HG02885 (cell line): Measurements from ENCODE around the gene AQP3.
A peak's percentile ranks its signal among the peaks of the same experiment; 100 is the strongest.
"Not testable (repeated sequence)": the region's sequence is repeated elsewhere in the genome, so short reads cannot be mapped to it uniquely, and the experiment has no call there.

Experiments
- ATAC-seq: cut with Tn5 transposase; IDR thresholded peaks from one replicate; pipeline ENCODE4 v1.9.1; 2021; ENCODE audit warnings: mild to moderate bottlenecking; ENCODE audit not compliant: unreplicated experiment, poor library complexity

AQP3 gene

DNA sequence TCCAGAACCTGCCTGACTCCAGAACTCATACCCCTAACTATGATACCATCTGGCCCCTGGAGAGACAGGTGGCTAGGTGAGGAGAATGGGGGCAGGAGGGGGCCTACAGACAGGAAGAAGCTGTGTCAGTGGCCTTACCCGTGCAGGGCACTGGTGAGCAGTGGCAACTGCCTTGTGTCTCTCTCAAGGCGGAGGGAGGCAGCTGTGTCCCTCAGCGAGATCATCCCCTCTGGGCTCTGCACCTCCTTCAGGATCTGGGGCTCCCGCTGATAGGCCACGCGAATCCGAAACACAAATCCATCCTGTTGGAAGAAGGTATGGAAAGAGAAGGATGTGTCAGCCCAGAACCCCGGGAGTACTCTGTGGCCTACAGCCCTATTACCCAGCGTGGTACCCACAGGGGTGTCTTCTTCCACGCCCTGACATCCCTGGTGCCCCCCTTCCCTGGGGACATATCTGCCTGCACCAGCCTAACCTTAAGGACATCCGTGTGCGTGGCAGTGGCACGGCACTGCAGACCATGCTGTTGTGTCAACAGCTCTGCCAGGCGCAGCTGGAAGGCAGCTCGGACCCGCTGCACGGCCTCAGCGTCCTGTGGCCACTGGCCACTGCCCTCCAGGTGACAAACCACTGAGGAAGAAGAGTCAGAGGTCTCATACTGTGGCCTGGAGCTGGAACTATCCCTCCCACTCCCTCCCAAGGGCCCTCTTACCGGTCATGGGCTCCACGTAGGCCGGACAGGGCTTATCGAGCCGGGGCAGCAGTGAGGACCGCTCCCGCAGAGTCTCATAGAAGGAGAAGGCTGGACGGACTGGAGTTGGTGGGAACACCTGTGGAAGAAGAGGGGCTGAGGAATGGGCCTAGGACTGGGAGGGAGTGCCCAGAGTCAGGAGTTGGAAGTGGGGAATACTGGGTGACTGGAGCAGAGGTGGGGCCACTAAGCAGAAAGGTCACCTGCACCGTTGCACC is 18.5 kb upstream of the AQP3 start:
- no peak for ATAC-seq

DNA sequence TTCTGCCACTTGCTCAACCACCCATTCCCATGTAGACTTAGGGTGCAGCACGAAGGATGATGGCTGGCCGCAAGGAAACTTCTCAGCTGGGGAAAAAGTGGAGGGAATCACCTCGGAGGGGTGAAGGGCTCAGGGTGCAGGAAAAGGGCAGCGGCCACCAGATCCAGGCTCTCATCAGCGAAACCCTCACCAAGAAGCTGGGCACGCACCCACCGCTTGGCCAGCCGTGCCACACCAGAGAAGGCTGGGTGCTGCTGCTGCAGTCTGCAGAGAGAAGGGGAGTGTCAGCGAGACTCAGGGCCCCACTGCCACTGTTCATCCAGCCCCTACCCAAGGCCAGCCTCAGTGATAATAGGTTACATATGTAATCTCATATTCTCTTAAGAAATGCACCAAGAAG is 17.7 kb upstream of the AQP3 start:
- no peak for ATAC-seq

DNA sequence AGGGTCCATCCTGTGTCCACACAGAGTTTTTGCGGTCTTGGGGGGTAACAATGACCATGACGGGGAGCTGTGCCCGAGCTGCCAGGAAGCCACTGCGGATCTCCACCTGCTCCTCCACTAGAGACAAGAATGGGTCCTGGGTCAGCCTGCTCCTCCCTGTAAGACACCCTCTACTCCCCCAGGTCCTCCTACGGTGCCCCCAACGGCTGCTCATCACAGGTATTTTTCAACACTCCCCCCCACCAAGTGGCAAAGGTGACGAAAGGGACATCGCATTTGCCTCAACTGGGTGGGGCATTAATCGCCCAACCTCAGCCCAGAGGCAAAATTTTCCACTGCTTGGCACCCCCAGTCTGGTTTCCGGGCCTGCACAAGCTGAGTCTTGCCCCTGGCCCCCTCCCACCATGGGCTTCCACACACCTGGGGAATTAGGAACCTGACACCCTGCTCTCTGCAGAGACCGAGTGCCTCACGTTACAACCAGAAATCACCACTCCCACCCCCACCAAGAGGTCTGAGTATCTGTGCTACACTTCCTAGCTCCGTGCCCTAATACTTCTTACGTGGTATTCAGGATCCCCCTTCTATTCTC is 16.7 kb upstream of the AQP3 start:
- ATAC-seq, result no peak

DNA sequence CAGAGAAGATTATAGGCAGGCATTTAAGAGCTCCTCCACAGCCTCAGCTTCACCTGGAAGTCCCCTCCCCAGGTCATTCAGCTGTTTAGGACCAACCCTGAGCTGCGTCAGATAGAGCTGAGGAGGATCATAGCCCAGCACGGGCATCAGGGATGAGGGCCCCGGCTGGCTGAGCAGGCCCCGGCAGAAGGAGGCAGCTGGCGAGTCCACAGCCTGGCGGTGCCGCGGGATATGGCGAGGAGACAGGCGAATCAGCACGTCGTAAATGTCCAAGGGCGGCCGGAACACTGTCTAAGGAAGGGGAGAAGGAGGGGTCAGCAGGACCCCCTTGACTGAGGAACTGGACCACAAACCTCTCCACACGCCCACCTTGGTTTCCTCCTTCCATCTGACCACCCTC is 15.8 kb upstream of the AQP3 start:
- ATAC-seq, result no peak

DNA sequence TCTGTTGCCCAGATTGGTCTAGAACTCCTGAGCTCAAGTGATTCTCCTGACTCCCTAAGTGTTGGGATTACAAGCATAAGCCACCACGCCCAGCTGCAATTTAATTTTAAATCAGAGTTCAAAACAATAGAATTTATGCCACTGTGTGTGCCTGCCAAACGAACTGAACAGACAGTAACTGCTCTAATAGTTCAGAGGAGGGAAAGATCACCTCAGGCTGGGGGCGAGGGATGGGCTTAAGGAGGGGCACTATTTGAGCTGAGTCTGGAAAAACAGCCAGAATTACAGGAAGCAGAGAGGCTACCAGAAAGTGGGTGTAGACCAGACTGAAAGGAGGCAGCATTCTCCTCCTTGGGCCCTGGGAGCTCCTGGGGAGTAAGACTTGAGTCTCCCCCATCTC is 14.1 kb upstream of the AQP3 start:
- ATAC-seq, result no peak

DNA sequence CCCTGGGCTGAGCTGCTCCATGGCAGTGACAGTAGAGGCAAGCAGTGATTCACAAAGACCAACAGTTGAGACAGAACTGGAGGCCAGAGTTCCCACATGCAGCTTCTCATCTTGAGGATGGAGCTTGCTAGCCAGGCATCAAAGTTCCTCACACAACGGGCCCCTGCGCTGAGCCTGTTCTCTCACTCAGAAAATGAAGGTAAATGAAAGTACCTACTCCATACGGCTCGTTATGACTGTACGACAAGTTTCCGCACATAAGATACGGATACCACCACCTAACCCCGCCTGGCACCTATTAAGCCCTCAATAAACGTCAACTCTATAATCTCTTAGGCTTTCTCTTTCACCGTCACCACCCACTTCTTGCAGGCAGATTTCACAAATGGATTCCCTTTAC is 13.5 kb upstream of the AQP3 start:
- ATAC-seq, result no peak

DNA sequence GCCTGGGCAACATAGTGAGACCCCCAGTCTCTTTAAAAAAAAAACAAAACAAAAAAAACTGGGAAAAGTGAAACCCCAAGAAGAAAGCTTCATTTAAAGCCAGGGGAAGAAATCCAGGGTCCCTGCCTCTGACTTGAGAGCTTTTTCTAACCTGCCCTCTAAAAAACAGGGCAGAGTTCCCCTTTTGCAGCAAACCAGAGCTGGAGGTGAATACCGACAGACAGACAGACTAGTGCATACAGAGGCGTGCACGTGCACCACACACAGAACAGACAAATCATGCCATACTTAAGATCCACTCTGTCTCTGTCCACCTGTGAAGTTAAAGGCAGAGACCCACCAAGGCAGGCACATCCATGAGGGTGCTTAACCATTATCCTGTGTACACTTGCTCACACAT is 11.7 kb upstream of the AQP3 start:
- no peak for ATAC-seq

DNA sequence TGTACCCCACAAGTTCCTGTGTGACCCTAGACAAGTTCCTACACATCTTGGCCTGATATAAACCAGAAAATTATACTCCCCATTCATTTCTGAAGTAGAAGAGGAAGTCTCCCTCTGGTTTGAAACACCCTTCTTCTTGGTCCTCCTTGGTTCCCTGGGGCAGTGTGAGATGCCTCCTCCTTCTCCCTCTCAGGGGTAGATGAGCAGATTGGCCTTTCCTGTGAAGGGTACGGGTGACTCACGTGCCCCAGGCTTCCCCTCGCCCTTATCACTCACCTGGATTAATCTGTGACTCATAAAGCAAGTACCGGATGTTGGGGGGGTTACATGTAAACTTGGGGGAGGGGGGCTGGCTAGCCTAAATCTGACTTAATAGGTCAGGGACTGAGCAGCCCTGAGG is 11.1 kb upstream of the AQP3 start:
- ATAC-seq, result no peak

DNA sequence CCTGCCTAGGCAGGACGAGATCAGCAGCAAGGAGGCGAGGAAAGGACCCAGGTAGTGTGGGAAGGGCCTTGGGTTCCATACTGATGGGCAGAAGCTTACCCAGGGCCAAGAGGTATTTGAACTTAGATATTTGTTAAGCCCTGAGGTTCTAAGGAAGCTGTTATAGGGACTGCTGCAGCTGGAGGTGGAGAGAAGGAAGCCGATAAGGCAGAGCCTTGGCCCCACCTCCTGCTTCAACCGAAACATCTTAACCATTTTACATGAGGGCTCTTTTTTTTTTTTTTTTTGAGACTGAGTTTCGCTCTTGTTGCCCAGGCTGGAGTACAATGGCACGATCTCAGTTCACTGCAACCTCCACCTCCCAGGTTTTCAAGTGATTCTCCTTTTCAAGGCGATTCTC is 8.6 kb upstream of the AQP3 start:
- ATAC-seq, result no peak

DNA sequence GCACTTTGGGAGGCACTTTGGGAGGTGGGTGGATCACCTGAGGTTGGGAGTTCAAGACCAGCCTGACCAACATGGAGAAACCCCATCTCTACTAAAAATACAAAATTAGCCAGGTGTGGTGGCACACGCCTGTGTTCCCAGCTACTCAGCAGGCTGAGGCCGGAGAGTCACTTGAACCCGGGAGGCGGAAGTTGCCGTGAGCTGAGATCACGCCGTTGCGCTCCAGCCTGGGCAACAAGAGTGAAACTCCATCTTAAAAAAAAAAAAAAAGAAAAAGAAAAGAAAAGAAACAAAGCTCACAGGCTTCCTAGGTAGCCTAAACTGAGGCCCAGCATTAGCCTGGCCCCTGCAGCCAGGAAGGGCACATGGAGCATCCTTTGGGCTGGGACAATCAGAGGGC is 8.1 kb upstream of the AQP3 start:
- not testable (repeated sequence) for ATAC-seq

DNA sequence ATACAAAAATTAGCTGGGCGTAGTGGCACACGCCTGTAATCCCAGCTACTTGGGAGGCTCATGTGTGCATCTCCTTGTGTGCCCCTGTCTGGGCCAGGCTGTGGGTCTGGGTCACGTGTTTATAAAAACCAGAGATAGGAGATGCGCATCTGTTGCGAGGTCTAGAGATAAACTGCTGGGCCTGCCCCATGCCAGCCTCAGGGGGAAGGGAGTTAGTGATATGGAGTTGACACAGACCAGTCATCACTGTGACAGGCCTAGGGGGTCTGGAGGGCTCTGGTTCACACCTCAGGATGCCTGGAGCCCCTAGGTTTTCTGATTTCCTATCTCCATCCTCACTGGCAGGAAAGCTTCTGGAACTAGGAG is 7.3 kb upstream of the AQP3 start:
- not testable (repeated sequence) for ATAC-seq

DNA sequence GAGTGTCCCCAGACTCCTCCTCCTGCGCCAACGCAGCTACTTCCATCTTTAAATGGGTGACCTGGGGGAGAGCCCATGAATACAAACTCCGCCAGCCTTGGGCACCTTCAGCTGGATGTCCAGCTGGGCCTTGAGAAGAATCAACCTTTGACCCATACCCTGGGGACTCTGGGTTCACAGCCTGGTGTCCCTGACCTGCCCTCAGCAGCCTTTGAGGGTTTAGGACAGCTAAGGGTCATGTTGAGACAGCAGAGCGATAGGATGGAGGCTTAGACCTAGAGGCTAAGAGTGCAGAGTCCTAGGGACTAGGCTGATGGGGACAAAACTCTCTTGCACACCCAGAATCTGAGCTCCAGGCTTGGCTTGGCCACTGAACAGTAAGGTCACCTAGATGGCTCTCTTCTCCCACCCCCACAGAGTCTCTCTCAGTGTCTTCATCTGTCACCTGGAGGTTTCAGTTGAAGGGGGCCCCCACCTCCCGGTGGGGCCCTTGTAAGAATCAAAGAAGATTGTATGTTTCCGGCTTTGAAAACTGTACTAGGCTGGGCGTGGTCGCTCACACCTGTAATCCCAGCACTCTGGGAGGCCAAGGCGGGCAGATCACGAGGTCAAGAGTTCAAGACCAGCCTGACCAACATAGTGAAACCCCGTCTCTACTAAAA is 6.7 kb upstream of the AQP3 start:
- peak; percentile 56 for ATAC-seq

DNA sequence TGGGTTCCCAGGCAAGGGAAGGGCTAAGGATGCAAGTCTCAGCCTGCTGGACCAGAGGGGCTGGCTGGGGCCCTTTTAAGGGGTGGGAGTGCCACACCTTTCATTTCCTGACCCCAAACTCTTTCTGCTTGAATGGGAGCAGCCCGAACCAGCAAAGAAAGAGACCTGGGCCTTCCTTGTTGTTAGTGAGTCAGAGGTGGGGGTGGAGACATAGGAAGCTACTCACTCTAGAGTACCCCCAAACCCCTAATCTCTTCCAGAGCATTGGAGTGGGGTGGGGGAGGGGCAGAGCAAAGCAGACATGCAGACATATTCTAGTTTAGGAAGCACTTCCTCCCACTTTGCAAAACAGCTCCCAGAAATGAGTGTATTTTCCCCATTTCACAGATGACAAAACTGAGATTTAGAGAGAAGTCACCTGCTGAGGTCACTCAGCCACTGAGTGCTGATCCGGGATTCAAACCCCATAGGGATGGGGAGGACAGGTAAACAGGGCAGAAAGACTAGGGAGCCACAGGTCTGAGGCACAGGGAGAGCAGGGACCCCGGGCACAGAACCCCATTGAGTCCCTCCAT is 6.0 kb upstream of the AQP3 start:
- ATAC-seq, result no peak

DNA sequence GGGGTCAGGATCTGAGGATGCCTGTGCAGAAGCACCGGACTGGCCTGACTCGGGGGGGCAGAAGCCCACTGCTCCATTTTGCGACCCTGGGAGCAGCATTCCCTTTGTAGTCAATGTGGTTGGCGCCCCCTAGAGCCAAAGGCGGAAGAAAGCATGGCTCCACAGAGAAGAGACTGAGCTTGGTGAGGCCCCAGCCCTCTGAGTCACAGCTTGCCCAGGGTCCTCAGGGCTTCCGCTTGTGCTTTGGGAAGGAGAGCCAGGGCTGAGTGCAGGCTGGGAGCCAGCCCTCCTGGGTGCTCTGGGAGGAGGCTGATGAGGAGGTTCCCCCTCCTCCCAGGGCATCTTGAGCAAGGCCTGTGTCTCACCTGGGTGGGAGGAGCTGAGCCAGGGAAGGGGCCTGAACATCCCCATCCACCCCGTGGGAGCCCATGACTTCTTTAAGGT is 5.5 kb upstream of the AQP3 start:
- ATAC-seq, result peak; percentile 52

DNA sequence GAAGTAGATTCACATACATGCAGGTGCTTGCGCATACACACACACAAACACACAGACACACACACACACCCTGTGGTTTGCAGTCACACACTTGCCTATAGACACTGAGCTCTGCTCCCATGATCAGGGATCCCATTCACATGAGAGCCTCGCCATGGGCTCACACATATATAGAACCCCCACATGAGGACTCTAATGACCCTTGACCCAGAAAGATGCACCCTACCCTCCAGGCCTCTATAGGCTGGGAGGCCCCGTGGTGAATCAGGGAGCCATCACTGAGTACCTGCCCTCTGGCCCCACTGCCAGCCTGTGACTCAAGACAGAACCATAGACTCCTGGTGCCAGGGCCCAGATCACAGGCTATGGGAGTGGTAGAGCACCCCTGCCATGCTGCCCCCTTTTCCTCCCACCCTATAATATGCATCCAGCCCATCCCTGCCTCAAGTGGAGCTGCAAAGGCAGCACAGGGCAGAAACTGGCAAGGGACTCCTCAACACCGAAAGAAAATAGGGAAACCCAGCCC is 3.3 kb upstream of the AQP3 start:
- ATAC-seq, result no peak

DNA sequence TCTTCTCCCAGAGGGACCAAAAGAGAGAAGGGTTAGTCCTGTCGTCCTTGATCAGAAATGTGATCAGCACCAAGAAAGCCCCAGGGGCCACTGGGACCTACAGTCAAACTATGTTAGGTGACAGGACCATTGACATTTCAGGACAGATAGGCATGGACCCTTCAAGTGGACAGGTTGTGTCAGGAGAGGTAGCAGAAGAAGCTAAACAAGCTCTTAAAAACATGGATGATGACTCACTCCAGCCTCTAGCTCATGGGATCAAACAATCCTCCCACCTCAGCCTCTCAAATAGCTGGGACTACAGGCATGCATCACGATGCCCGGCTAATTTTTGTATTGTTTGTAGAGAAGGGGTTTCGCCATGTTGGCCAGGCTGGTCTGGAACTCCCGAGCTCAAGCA is 2.3 kb upstream of the AQP3 start:
- ATAC-seq, result no peak

DNA sequence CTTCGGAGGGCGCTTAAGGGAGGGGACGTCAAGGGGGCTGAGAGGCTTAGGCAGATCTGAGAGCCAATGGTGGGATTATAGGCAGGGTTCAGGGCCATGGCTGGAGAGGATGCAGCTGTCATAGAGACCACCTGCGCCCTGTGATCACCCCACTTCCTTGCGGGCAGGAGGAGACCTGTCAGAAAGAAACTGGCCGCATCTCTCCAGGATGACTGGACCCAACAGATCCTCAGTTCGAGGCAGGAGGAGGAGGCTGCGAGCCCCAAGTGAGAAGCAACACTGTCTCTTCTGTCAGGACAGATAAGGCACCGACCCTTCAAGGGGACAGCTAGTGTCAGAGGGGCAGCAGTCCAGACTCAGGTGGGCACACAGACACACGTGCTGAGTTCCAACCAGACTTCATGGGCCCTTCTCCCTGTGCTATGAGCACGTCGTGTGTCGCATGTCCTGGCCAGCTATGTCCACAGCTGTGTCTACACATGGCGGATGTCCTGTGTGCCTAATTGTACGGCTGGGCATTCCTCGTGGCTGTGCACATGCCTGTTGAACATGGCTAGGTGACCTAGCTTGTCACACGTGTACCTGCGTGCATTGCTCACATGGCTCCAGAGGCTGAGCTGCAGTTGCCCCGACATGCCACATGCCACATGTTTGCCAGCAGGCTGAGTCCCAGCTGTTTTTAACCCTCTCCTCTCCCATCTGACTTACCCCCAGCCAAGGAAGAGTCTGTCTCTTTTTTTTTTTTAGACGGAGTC is 583 bp upstream of the AQP3 start:
- no peak for ATAC-seq

DNA sequence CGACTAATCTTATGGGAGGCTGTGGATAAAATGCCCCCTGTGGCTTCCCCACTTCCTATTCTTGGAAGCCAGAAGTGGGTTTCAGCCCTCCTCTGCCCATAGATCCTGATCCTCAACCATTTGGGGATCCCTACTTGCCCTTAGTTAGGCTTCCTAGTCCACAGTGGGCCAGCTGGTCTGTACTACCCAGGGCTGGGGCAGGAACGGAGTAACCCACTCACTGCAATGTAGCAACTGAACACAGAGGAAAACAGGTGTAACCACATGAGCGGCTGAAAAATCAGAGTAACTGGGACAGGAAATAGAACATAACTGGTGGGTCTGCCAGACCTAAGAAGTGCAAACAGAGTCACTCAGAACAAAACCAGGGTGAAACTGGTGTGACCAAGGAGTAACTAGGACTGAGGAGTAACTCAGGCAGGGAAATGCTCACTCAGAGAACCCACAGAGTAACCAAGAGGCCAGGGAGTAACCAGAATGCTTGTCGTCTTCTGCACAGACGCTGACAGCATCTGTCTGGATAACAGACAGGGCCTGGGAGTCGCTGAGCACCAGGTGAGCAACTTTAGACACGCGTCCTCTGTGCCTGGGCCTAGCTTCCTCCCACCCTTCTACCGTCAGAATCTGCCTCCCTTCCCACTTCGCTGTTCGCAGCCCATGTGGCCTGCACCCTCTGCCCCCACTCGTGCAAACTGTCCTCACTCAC is 1.0 kb downstream of the AQP3 start:
- peak; percentile 87 for ATAC-seq

DNA sequence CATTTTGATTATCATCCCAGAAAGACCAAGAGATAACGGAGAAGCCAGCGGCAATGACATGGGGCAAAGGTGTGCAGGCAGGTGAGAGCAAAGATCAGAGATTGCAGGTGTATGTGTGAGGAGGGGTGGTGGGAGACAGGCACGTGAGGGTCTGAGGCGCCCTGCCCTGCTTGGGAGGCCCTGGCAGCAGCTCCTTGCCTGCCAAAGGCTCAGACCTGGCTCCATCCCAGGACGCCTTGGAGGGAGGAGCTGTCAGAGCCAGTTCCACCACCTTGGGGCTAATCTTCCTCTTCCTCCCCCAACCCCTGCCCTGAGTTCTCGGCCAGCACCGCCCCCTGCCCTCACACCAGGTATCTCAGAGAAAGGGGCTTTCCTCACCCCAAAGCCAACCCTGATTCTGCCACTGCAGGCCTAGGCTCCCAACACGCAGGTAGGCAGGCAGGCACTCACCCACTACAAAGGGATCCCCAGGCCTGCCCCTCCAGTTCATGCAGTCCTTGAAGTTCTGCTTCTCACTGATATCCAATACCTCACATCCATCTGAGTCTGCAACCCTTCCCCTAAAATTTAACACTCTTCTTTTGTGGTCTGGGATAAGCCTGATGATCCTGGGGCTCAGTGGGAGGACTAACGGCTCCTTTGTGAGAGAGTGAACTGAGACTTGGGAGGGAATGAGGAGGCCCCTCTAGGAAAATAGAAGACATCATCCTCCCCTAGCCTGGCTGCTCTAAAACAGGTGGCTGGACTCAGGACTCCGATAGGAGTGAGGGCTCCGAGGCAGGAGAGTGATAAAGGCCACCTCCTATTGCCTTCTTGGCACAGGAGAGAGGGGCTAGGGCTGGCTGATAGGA is 1.8 kb downstream of the AQP3 start:
- no peak for ATAC-seq
